Stimulated activated CD4-positive, alpha-beta T cell treated with anti-CD3 and anti-CD28 coated beads, TNF-alpha, amount 100 ng/mL, for 48 hours (primary cell): ENCODE data around the gene PTH1R.

Source experiments
- DNase-seq, 3 donors: peaks; one replicate each; pipeline ENCODE4 v3.0.0-alpha.2; 2020; ENCODE audit warnings: low read depth in 3 of 3

PTH1R gene

GRCh38 chr3:46946856-46947545 is 69.5 kb downstream of the PTH1R start:
- peak; percentile 28 to 51 (median 44) for DNase-seq

GRCh38 chr3:46947546-46947901 is 70.0 kb downstream of the PTH1R start:
- no peak for DNase-seq

- peak; percentile 31 to 45 (median 42) for DNase-seq
Measured at GRCh38 chr3:46947981-46948791, 70.7 kb downstream of the PTH1R start.

GRCh38 chr3:46948830-46949671 is 71.5 kb downstream of the PTH1R start:
- DNase-seq = no peak

GRCh38 chr3:46950177-46950576 is 72.7 kb downstream of the PTH1R start:
- no peak for DNase-seq

GRCh38 chr3:46950650-46951241 is 73.2 kb downstream of the PTH1R start:
- no peak for DNase-seq

- no peak for DNase-seq
Measured at GRCh38 chr3:46952813-46953212, 75.3 kb downstream of the PTH1R start.
